Fibroblast of villous mesenchyme (primary cell): ENCODE data around the gene FXYD1. TPM values are rescaled to one million over a fixed set of nuclear protein-coding genes. Genes with fewer than 3 reads are reported as not detected.

Source experiments
- DNase-seq: peaks from one replicate; pipeline ENCODE4 v3.0.0-alpha.2; 2010; ENCODE audit warnings: low read depth
- H3K4me3 ChIP-seq: 2 replicates; pipeline ENCODE4 v1.5.1; 2011; ENCODE audit warnings: low read depth, mild to moderate bottlenecking, low read length
- CTCF ChIP-seq: IDR thresholded peaks from 2 replicates; pipeline ENCODE4 v1.5.1; 2012; ENCODE audit warnings: low read depth, mild to moderate bottlenecking, low read length; ENCODE audit not compliant: insufficient read depth
- small RNA-seq: library from RNA; depleted of rRNA; stranded (forward); fragments of <200 nt; gene quantifications from one replicate; pipeline ENCODE3, GENCODE V24; 2012
- total RNA-seq: library from RNA; depleted of rRNA; stranded (reverse); fragments of >200 nt; gene quantifications from 2 replicates; pipeline ENCODE4 v1.2.3, GENCODE V29; 2012

The FXYD1 gene
- total RNA-seq, 1 donor, result not detected

- DNase-seq, result no peak
- H3K4me3 ChIP-seq, result no peak overlapping the region
- TF ChIP-seq CTCF, result no peak
Observed at GRCh38 chr19:35184267-35184666, 45.6 kb downstream of the FXYD1 start.

- no peak for DNase-seq
- no peak overlapping the region for H3K4me3 ChIP-seq
- TF ChIP-seq CTCF, result no peak
Observed at GRCh38 chr19:35184884-35185283, 46.3 kb downstream of the FXYD1 start.

Small RNA genes lying within 50 kb of the gene (small RNA-seq; reads per million reads assigned to genes)
- not detected for gene AC020907.2

Other genes with a start within 250 kb of the FXYD1 start
- gene ZNF30, start 211.9 kb upstream of the FXYD1 start, total RNA-seq, result 3.2 and 3.9 TPM in 2 replicates
- gene ZNF792, start 174.6 kb upstream of the FXYD1 start, total RNA-seq, result 5.8 and 6.5 TPM in 2 replicates
- 23.3 and 26.7 TPM in 2 replicates for gene GRAMD1A, start 138.5 kb upstream of the FXYD1 start, total RNA-seq
- gene SCN1B, start 108.4 kb upstream of the FXYD1 start, total RNA-seq, result 2.6 and 3.2 TPM in 2 replicates
- gene HPN, start 97.1 kb upstream of the FXYD1 start, total RNA-seq, result not detected in 2 replicates
- not detected in 2 replicates for gene FXYD3, start 23.0 kb upstream of the FXYD1 start, total RNA-seq
- not detected in 2 replicates for gene LGI4, start 3.8 kb upstream of the FXYD1 start, total RNA-seq
- under 0.01 TPM in 1 of 2 replicates, not detected in the other for gene FXYD7, start 4.4 kb downstream of the FXYD1 start, total RNA-seq
- 20.3 and 24.5 TPM in 2 replicates for gene FXYD5, start 15.9 kb downstream of the FXYD1 start, total RNA-seq
- not detected in 2 replicates for gene FAM187B, start 89.9 kb downstream of the FXYD1 start, total RNA-seq
- gene LSR, start 110.2 kb downstream of the FXYD1 start, total RNA-seq, result 0.86 and 1.6 TPM in 2 replicates
- 50.1 and 58.3 TPM in 2 replicates for gene USF2, start 130.1 kb downstream of the FXYD1 start, total RNA-seq
- not detected in 2 replicates for gene HAMP, start 143.7 kb downstream of the FXYD1 start, total RNA-seq
- gene MAG, start 153.3 kb downstream of the FXYD1 start, total RNA-seq, result not detected in 2 replicates
- 0.32 TPM in 1 of 2 replicates, not detected in the other for gene CD22, start 190.4 kb downstream of the FXYD1 start, total RNA-seq
- not detected in 2 replicates for gene FFAR1, start 209.1 kb downstream of the FXYD1 start, total RNA-seq
- not detected in 2 replicates for gene FFAR3, start 219.6 kb downstream of the FXYD1 start, total RNA-seq
- gene GPR42, start 232.2 kb downstream of the FXYD1 start, total RNA-seq, result not detected in 2 replicates